KMS-11 (cell line): ENCODE results near the gene C11orf86.

Experiments used
- H2AFZ ChIP-seq: fragments of 200-600 bp; sonication (generic); 2 replicates; pipeline ENCODE4 v1.6.1; 2016; ENCODE audit warnings: antibody characterized with exemption, mixed run types, low read depth
- H3K27ac ChIP-seq: fragments of 200-600 bp; sonication (generic); 2 replicates; pipeline ENCODE4 v1.6.1; 2016; ENCODE audit warnings: mild to moderate bottlenecking, mixed run types
- H3K27me3 ChIP-seq: fragments of 200-600 bp; sonication (generic); 2 replicates; pipeline ENCODE4 v1.6.1; 2017; ENCODE audit warnings: mild to moderate bottlenecking, low read depth, mixed run types, moderate library complexity; ENCODE audit not compliant: insufficient read depth
- H3K36me3 ChIP-seq: fragments of 200-600 bp; sonication (generic); 2 replicates; pipeline ENCODE4 v1.6.1; 2017; ENCODE audit warnings: mild to moderate bottlenecking, mixed run types; ENCODE audit not compliant: insufficient read depth
- H3K4me1 ChIP-seq: fragments of 200-600 bp; sonication (generic); 2 replicates; pipeline ENCODE4 v1.6.1; 2016; ENCODE audit warnings: mild to moderate bottlenecking, low read depth, mixed run types; ENCODE audit not compliant: poor library complexity, severe bottlenecking
- H3K4me2 ChIP-seq: fragments of 200-600 bp; sonication (generic); 2 replicates; pipeline ENCODE4 v1.7.0; 2016; ENCODE audit warnings: mild to moderate bottlenecking, mixed run types
- H3K4me3 ChIP-seq: fragments of 200-600 bp; sonication (generic); IDR thresholded peaks from 2 replicates; pipeline ENCODE4 v1.6.1; 2017; ENCODE audit warnings: low read depth, low read length, mixed read lengths; ENCODE audit not compliant: insufficient read depth
- H3K79me2 ChIP-seq: fragments of 200-600 bp; sonication (generic); 2 replicates; pipeline ENCODE4 v1.6.1; 2016; ENCODE audit warnings: low read depth, mixed run types; ENCODE audit not compliant: insufficient read depth
- H3K9ac ChIP-seq: fragments of 200-600 bp; sonication (generic); 2 replicates; pipeline ENCODE4 v1.6.1; 2016; ENCODE audit warnings: mild to moderate bottlenecking, mixed run types
- H4K20me1 ChIP-seq: fragments of 200-600 bp; sonication (generic); 2 replicates; pipeline ENCODE4 v1.6.1; 2016; ENCODE audit warnings: mild to moderate bottlenecking, mixed run types; ENCODE audit not compliant: insufficient read depth
- TF ChIP-seq, protein P1 (sequence below): fragments of 200-600 bp; sonication (generic); conservative IDR thresholded peaks from 2 replicates; pipeline ENCODE4 v1.6.1; 2017; ENCODE audit warnings: low read depth, mild to moderate bottlenecking, antibody characterized with exemption, low read length, moderate library complexity, mixed read lengths

Gene C11orf86

DNA sequence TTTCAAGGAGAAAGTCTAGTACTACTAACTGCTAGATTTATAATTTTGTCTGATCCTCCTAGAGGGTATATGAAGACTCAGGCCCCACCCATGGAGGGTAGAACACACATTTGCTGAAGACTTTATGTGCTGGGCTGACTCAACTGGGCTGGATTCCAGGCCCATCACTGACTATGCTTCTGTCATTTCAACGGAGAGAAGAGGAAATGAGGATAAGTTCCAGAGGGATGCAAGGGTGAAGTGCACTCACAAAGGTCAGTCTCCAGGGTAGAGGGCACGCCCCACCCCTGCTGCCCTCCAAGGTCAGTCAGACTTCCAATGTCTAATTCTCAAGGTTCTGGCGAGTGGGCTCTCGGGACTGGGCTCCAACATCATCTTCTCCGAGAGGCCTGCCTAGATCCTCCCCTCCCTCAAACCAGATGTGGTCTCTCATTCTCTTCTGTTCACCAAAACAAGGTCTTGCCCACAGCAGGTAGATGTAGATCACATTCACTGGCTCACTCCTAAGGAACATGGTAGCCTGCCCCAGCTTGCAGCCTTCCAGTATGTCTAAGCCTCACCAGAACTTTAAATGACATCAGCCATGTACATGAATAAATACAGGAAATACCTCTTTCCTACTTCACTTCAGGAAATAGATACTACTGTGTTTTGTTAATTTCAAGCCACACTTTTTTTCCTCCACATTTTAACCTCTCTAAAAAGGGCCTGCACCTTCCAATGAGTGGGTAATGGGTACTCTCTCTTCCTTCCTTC, 7.3 kb upstream of the C11orf86 start:
- no peaks in the 10 kb centered on the region for H3K27me3 ChIP-seq
- no peak overlapping the region for H3K4me2 ChIP-seq
- H3K36me3 ChIP-seq: no peaks in the 10 kb centered on the region
- TF ChIP-seq, protein P1, sequence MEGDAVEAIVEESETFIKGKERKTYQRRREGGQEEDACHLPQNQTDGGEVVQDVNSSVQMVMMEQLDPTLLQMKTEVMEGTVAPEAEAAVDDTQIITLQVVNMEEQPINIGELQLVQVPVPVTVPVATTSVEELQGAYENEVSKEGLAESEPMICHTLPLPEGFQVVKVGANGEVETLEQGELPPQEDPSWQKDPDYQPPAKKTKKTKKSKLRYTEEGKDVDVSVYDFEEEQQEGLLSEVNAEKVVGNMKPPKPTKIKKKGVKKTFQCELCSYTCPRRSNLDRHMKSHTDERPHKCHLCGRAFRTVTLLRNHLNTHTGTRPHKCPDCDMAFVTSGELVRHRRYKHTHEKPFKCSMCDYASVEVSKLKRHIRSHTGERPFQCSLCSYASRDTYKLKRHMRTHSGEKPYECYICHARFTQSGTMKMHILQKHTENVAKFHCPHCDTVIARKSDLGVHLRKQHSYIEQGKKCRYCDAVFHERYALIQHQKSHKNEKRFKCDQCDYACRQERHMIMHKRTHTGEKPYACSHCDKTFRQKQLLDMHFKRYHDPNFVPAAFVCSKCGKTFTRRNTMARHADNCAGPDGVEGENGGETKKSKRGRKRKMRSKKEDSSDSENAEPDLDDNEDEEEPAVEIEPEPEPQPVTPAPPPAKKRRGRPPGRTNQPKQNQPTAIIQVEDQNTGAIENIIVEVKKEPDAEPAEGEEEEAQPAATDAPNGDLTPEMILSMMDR: no peak
- no peak overlapping the region for H3K9ac ChIP-seq
- H3K27ac ChIP-seq: no peak overlapping the region
- no peaks in the 10 kb centered on the region for H3K4me1 ChIP-seq
- no peak overlapping the region for H2AFZ ChIP-seq
- no peaks in the 10 kb centered on the region for H4K20me1 ChIP-seq
- H3K79me2 ChIP-seq: no peaks in the 10 kb centered on the region
- no peak overlapping the region for H3K4me3 ChIP-seq

DNA sequence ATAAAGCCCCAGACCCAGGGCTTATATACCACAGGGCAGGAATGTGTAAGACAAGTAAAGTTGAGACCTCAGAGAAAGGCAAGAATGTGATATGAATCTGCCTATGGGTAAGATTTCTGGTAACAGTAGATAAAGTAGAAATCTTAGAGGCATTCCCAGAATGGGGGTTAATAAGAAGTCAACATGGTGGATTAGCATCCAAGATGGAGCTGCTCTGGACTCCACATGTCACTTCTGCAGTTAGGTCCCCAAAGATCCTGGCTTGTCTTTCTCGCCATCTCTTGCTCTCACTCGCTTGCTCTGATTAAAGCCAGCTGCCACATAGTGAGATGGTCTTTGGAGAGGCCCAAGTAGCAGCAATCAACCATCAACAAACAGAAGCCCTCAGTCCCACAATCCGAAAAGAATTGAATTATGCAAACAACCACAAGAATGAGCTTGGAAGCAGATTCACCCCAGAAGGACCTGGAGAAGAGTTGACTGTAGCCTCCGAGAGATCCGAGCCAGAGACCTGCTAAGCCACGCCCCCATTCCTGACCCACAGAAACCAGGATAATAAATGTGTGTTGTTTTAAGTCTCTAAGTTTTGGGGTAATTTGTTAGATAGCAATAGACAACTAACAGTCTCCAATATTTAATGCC, 5.4 kb upstream of the C11orf86 start:
- Histone ChIP-seq H3K79me2 (no peaks in the 10 kb centered on the region), H3K27me3 (no peaks in the 10 kb centered on the region), H3K4me3 (no peak overlapping the region), H3K36me3 (no peaks in the 10 kb centered on the region), H2AFZ (no peak overlapping the region), H3K4me2 (no peak overlapping the region), H3K9ac (no peak overlapping the region), H3K4me1 (no peaks in the 10 kb centered on the region), H3K27ac (no peak overlapping the region), H4K20me1 (no peaks in the 10 kb centered on the region)
- TF ChIP-seq, protein P1: no peak

DNA sequence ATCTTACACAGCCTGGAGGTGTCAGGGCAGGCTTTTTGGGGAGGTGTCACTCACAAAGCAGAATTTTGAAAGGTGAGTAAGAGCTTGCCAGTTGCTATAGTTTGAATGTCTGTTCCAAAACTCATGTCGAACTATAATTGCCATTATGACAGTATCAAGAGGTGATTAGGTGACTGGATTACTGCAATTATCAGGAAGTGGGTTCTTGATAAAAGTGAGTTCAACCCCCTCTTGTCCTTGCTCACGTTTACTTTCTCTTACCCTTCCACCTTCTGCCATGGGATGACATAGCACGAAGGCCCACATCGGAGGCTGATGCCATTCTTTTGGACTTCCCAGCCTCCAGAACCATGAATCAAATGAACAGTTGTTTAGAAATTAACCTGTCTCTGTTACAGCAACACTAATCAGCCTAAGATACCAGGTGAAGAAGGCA, 4.7 kb upstream of the C11orf86 start:
- Histone ChIP-seq H4K20me1 (no peaks in the 10 kb centered on the region), H3K9ac (no peak overlapping the region), H3K4me2 (no peak overlapping the region), H3K4me1 (no peaks in the 10 kb centered on the region), H3K79me2 (no peaks in the 10 kb centered on the region), H3K27me3 (no peaks in the 10 kb centered on the region), H3K27ac (no peak overlapping the region), H3K36me3 (no peaks in the 10 kb centered on the region), H3K4me3 (no peak overlapping the region), H2AFZ (no peak overlapping the region)
- TF ChIP-seq, protein P1: no peak

DNA sequence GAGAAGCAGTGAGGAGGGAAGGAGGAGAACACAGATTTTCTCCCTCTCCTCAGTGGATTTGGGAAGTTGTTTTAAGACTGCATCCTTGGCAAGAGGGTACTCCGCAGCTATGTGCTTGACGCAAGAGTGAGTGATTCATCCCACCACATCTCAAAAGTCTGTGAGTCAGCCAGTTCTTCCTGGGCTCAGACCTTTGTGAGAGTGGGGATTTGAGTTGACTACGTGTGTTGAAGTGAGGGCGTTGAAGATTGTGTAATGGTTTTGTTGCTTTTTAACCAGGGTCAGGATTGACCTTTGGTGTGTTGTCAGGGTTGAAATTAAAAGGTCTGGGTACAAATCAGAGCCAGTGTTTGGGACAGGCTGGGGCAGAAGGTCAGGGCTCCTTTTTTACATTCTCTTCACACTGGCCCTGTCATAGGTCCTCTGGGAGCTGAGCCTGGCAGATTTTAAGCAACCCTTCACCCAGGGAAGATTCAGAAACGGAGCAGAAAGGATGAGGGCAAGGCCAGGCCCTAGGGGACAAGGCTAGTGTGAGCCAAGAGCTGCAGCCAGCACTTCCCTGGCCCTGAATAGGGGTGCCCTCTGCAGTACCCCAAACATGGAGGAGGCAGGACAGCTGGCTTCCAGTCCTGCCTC, 4.2 kb upstream of the C11orf86 start:
- H3K27me3 ChIP-seq: no peaks in the 10 kb centered on the region
- no peaks in the 10 kb centered on the region for H3K4me1 ChIP-seq
- H3K36me3 ChIP-seq: no peaks in the 10 kb centered on the region
- H2AFZ ChIP-seq: no peak overlapping the region
- no peak overlapping the region for H3K4me3 ChIP-seq
- no peaks in the 10 kb centered on the region for H4K20me1 ChIP-seq
- H3K79me2 ChIP-seq: no peaks in the 10 kb centered on the region
- H3K9ac ChIP-seq: no peak overlapping the region
- TF ChIP-seq, protein P1: no peak
- no peak overlapping the region for H3K27ac ChIP-seq
- no peak overlapping the region for H3K4me2 ChIP-seq
